ENCODE data around the gene HDAC9.
"Not testable (repeated sequence)": the region's sequence is repeated elsewhere in the genome, so short reads cannot be mapped to it uniquely, and the experiment has no call there.

The HDAC9 gene

GRCh38 chr7:18974803-18975202, 479.3 kb downstream of the HDAC9 start:
- no peak for DNase-seq (ENCODE audit: low spot score)

GRCh38 chr7:18975276-18975675, 479.7 kb downstream of the HDAC9 start:
- DNase-seq (ENCODE audit: low spot score) = no peak

GRCh38 chr7:18975689-18976280, 480.2 kb downstream of the HDAC9 start:
- DNase-seq (ENCODE audit: low spot score) = no peak

GRCh38 chr7:18976715-18977471, 481.3 kb downstream of the HDAC9 start:
- no peak for DNase-seq (ENCODE audit: low spot score)

GRCh38 chr7:18978108-18978495, 482.6 kb downstream of the HDAC9 start:
- DNase-seq (ENCODE audit: low spot score) = no peak

GRCh38 chr7:18990700-18991099, 495.2 kb downstream of the HDAC9 start:
- DNase-seq (ENCODE audit: low spot score) = not testable (repeated sequence)

- no peak for DNase-seq (ENCODE audit: low spot score)
These were observed 498.6 kb downstream of the HDAC9 start for GRCh38 chr7:18993933-18994668.

GRCh38 chr7:18995270-18995671, 499.7 kb downstream of the HDAC9 start:
- DNase-seq (ENCODE audit: low spot score) = no peak

- DNase-seq (ENCODE audit: low spot score) = no peak
These were observed 500.4 kb downstream of the HDAC9 start for GRCh38 chr7:18995811-18996426.

- no peak for DNase-seq (ENCODE audit: low spot score)
These were observed 501.0 kb downstream of the HDAC9 start for GRCh38 chr7:18996583-18996982.

- DNase-seq (ENCODE audit: low spot score) = no peak
These were observed 502.1 kb downstream of the HDAC9 start for GRCh38 chr7:18997477-18998150.

GRCh38 chr7:19000410-19000809, 504.9 kb downstream of the HDAC9 start:
- DNase-seq (ENCODE audit: low spot score) = no peak

GRCh38 chr7:19001854-19002253, 506.3 kb downstream of the HDAC9 start:
- DNase-seq (ENCODE audit: low spot score) = no peak

GRCh38 chr7:19009241-19009935, 513.8 kb downstream of the HDAC9 start:
- no peak for DNase-seq (ENCODE audit: low spot score)

GRCh38 chr7:19009936-19010280, 514.4 kb downstream of the HDAC9 start:
- DNase-seq (ENCODE audit: low spot score) = no peak

- no peak for DNase-seq (ENCODE audit: low spot score)
These were observed 515.7 kb downstream of the HDAC9 start for GRCh38 chr7:19011212-19011611.

GRCh38 chr7:19015098-19015497, 519.5 kb downstream of the HDAC9 start:
- DNase-seq (ENCODE audit: low spot score) = no peak

GRCh38 chr7:19016140-19016539, 520.6 kb downstream of the HDAC9 start:
- DNase-seq (ENCODE audit: low spot score) = no peak

GRCh38 chr7:19017374-19017773, 521.8 kb downstream of the HDAC9 start:
- DNase-seq (ENCODE audit: low spot score) = no peak

- no peak for DNase-seq (ENCODE audit: low spot score)
These were observed 524.5 kb downstream of the HDAC9 start for GRCh38 chr7:19020062-19020461.

GRCh38 chr7:19020711-19021110, 525.2 kb downstream of the HDAC9 start:
- no peak for DNase-seq (ENCODE audit: low spot score)

GRCh38 chr7:19023477-19023876, 527.9 kb downstream of the HDAC9 start:
- DNase-seq (ENCODE audit: low spot score) = no peak

Data from cerebellar cortex (tissue), 1 donor.